HL-60/S4 (cell line): Measurements from ENCODE around the gene ALG9.
"Not testable (repeated sequence)": the region's sequence is repeated elsewhere in the genome, so short reads cannot be mapped to it uniquely, and the experiment has no call there.

Source experiments
- in situ Hi-C: fragments of 300-500 bp; cut with MboI; formaldehyde crosslinking; loops from 2 replicates; pipeline ENCODE4 v1.14.3; 2022; ENCODE audit warnings: low sequenced_read_pairs

ALG9 gene

GRCh38 chr11:111885053-111885452 is 13.7 kb upstream of the ALG9 start:
- in situ Hi-C loops: not testable (repeated sequence)

DNA sequence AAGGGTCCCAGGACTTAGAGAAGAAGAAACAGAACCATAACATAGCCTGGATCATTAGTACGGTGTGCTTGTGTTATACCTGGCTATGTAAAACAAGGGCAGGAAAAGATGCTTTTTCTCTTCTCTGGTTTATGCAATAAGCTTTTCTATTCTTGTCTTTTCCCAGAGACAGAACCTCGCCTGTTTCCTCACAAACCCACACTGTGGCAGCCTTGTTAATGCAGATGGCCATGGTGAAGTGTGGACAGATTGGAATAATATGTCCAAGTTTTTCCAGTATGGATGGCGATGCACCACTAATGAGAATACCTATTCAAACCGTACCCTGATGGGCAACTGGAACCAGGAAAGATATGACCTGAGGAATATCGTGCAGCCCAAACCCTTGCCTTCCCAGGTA is 10.8 kb upstream of the ALG9 start:
- in situ Hi-C loops: no loop called here

DNA sequence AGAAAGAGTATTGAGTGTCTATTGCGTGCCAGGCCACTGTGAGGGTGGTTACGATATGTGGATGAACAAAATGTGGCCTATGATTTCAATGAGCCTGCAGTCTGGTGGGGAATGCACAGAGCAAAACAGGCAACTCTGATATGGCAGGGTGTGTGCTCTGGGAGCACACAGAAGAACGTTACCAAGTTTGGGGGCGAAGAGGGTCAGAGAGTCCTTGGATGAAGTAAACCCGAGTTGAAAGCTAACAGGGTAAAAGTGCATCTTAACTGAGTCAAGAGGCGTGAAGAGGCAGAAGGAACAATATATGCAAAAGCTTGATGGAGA is 8.2 kb upstream of the ALG9 start:
- in situ Hi-C loops: no loop called here

GRCh38 chr11:111878849-111879636 is 7.7 kb upstream of the ALG9 start, which contains the start of the genes CFAP68 and FDXACB1:
TSS of gene CFAP68 (plus strand) at chr11:111879541. CDS start at chr11:111879561, 20 bp downstream.
TSS of gene FDXACB1 (minus strand) at chr11:111879165. CDS start at chr11:111879132, 33 bp downstream.
- in situ Hi-C loops: no loop called here

- in situ Hi-C loops: no loop called here
Measured at GRCh38 chr11:111878385-111878848, 7.0 kb upstream of the ALG9 start.

- in situ Hi-C loops: no loop called here
Measured at GRCh38 chr11:111871693-111872161, 346 bp upstream of the ALG9 start.

DNA sequence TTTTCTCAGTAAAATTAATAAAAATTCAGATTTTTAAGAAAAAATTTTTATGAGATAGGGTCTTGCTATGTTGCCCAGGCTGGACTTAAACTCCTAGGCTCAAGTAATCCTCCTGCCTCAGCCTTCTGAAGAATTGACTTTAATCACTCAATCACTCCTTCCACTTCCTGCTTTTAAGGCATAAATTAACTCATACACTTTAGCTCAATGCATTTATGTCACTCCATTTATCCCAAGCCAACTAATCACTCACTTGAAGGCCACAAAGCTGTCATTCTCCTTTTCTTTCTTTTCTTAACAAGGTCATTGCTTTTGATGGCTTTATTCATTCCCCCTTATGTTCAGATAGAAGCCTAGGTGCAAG is 877 bp downstream of the ALG9 start:
- in situ Hi-C loops: no loop called here

GRCh38 chr11:111870113-111870512 is 1.3 kb downstream of the ALG9 start:
- in situ Hi-C loops: no loop called here

DNA sequence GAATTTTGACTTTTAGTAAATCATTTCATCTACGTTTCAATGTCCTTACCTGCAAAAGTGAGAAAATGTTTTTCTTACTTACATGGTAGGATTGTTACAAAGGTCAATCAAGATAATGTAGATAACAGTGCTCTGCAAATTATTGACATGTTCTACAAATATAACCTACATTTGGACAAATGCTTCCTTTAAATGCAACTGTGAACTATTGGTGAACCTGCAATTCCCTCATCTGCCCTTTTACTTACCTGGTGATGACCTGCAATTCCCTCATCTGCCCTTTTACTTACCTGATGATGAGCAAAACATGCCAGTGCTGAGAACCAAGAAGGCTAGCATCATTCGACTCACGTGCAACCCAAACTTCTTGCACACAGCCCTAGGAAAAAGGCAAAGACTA is 11.1 kb downstream of the ALG9 start:
- in situ Hi-C loops: no loop called here

- in situ Hi-C loops: no loop called here
Measured at GRCh38 chr11:111855506-111855905, 15.9 kb downstream of the ALG9 start.

- in situ Hi-C loops: no loop called here
Measured at GRCh38 chr11:111852103-111852502, 19.3 kb downstream of the ALG9 start.

GRCh38 chr11:111851636-111852035 is 19.7 kb downstream of the ALG9 start:
- in situ Hi-C loops: no loop called here

- in situ Hi-C loops: no loop called here
Measured at GRCh38 chr11:111851067-111851466, 20.3 kb downstream of the ALG9 start.

DNA sequence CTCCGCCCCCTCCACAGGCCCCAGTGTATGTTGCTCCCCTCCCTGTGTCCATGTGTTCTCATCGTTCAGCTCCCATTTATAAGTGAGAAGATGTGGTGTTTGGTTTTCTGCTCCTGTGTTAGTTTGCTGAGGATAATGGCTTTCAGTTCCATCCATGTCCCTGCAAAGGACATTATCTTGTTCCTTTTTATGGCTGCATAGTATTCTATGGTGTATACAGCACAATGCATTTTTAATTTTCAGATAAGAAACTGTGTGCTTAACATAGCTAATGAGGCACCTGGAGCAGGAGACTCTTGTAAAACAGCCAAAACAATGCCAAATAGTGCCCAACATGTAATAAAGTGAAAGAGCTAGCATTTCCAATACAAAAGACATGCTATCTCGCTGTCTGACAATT is 21.8 kb downstream of the ALG9 start:
- in situ Hi-C loops: no loop called here

GRCh38 chr11:111846636-111847035 is 24.7 kb downstream of the ALG9 start:
- in situ Hi-C loops: no loop called here

DNA sequence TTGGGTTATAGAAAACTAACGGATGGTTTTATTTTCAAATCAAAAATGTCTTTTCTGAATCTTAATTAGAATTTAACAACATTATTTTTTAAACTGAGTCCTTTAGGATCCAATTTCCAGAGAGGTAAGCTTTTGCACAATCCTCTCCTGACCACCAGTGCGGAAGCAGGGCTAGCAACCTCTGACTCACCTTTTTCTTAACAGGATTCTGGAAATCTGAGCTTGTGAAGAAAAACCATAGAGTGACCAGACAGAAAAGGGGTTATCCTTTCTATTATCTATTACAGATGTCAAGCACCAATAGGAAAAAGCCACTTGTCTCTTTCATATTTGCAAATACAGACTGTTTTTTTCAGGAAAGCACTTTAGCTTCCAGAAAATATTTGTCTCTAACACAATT is 25.3 kb downstream of the ALG9 start:
- in situ Hi-C loops: no loop called here

DNA sequence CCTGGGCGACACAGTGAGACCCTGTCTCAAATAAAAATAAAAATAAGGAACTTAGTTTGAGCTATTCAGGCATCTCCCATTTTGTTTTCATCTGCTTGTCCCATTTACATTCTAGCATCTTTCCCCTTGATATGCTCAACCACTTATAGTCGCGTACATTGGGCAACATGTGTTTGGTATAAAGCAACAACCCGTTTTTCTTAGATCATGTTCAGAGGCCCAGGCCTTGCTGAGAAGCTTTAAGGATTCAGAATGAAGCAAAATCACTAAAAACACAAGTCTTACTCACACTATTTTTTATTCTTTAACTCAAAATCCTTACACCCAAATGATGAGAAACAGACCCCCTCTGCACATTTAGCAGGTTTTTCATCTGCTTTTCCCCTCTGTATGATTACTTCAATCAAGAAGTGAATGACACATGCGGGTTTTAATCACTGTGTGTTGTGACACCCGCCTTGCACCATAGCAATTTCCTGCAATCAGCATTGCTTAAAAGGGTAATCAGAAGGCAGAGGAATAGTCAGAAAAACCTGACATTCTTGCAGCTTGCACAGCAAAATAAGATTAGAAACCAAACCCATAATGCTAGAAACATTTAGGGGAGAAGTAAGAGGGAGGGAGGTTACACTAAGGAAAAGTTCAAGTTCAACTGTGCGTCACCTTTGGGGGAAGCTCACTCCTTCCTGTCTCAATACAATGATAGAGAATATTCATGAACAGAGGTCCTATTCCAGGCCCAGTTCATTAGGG is 25.9 kb downstream of the ALG9 start:
- in situ Hi-C loops: no loop called here

DNA sequence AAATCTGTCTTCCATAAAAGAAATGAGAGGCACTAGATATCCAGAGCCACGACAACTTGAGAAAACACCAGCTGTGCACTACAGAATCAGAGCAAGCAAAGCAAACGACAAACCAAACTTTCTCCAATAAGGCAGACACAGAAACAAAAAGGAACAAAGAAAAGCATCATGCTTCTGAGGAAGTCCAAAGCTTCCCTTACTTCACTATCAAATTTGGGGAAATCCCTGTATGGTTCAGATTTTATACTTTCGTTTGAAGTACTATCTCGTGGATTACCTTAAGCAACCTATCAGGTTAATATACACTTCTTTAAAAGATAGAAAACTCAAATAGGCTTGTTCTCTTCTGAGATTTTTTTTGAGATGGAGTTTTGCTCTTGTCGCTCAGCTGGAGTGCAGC is 27.7 kb downstream of the ALG9 start:
- in situ Hi-C loops: no loop called here

GRCh38 chr11:111841370-111842053 is 29.9 kb downstream of the ALG9 start:
- in situ Hi-C loops: no loop called here

DNA sequence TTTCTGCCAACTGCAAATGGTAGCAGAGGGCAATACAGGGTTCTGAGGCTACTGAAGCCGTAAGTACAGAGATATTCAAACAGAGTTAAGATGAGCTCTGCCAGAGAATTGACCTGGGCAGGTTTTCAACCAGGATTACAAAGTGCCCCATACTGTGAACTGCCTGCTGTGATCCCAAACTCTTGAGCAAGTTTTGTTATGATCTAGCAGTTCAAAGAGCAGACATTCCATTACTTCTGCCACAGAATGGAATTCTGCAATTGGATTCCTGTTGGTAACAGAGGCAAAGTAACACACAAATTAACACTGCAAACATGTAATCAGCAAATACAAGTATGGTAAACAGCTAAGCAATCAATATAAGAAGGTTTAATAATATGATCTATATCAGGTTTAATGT is 31.2 kb downstream of the ALG9 start:
- in situ Hi-C loops: no loop called here

DNA sequence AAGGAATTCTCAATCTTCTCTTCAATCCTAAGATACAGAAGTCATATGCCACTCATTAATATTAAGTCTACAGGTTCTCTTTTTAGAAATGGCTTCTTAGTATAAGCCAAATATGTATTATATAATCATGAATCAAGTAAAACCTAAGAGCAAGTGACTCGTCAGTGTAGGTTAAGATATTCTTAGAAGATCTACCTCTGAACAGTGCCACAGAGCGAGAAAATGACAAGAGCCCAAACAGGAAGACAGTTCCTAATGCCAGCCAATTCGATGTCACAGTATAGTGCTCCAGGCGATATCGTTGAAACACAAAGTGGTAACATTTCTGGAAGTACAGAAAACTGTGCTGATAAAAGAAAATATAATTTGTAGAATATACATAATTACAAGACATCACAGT is 33.3 kb downstream of the ALG9 start:
- in situ Hi-C loops: no loop called here
